Measurements from ENCODE around the gene GGT6.
"Not testable (repeated sequence)": the region's sequence is repeated elsewhere in the genome, so short reads cannot be mapped to it uniquely, and the experiment has no call there.

Gene GGT6

GRCh38 chr17:4560421-4560820 lies at the start of gene GGT6:
Gene GGT6 (minus strand): TSS chr17:4560577. CDS start chr17:4560521, 56 bp downstream.
- no peak for DNase-seq

DNA sequence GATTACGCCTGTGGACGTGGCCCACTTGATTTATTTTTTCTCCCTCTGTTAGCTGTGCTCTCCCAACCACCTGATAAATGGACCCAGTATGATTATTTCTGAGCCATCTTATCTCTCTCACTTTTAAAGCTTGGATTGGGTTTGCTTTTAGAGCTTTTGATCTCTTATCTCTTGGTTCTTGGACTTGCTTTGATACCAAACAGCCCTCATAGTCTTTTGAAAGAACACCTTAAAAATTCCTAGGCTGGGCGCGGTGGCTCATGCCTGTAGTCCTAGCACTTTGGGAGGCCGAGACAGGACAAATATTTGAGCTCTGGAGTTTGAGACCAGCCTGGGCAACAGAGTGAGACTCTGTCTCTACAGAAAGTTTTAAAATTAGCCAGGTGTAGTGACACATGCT lies 49.8 kb upstream of the GGT6 start:
- DNase-seq = no peak

DNA sequence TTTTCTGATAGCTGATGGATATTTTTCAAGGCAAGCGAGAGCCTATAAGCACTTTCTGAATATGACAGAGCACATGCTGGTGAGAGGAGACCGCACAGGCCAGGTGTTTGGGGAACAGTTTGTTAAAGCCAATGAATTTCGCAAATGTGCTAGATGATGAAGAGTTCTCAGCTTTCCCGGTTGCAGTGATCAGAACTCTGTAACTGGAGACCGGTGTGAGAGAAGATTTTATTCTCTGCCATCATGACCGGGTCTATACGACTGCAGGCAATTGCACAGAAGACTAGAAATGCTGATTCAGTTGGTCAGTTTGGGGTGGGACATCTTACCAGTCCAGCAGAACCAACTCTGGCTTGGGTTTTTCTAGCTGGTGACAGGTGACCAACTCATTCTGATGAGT lies 49.4 kb upstream of the GGT6 start:
- DNase-seq = no peak

DNA sequence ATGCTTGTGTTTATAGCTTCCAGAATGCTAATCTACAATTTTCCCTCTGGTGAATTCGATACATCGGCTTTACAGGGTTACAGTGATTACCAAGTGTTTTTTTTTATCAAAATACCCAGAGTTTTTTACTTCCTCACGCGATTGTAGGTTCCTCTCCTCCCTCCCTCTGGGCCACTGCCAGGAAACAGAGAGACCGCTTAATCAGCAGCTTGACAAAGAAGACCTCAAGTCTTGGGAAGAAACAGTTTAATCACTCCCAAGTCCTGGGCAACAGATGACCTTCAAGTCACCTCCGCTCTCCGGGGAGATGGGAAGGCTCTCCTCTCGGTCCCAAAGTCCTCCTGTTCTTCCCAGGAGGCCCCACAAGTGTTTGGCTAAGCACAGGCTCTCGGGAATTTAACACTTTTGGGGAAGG lies 47.4 kb upstream of the GGT6 start:
- peak; percentile 97 for DNase-seq

- DNase-seq = peak; percentile 75
These were observed 46.9 kb upstream of the GGT6 start for GRCh38 chr17:4607261-4607741.

DNA sequence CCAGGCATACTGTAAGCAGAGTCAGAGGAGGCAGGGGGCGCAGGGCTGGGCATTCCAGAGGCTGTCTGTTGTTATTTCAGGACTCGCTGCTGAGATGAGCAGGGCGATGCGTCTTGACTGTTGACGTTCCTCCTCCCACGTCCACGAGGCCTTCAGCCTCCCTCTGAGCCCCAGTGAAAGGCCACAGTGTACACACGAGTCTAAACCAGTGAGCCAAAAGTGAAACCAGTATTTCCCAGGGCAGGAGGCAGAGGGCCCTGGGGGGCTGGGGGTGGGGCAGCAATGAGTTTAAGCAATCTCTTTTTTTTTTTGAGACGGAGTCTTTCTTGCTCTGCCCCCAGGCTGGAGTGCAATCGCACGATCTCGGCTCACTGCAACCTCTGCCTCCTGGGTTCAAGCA lies 45.4 kb upstream of the GGT6 start:
- no peak for DNase-seq

GRCh38 chr17:4604736-4605135 lies 44.4 kb upstream of the GGT6 start:
- DNase-seq = not testable (repeated sequence)

GRCh38 chr17:4604111-4604644 lies 43.8 kb upstream of the GGT6 start:
- DNase-seq = no peak

DNA sequence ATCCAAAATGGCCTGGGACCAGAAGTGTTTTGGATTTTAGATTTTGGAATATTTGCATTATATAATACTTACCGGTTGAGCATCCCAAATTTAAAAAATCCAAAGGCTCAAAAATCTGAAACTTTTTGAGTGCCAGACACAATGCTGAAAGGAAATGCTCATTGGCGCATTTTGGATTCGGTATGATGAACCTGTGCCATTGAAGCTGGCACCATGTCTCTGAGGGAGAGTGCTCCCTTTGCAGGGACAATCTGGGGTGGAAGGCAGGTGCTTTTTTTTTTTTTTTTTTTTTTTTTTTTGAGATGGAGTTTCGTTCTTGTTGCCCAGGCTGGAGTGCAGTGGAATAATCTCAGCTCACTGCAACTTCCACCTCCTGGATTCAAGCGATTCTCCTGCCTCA lies 41.7 kb upstream of the GGT6 start:
- no peak for DNase-seq

- DNase-seq = no peak
These were observed 40.9 kb upstream of the GGT6 start for GRCh38 chr17:4601326-4601725.

DNA sequence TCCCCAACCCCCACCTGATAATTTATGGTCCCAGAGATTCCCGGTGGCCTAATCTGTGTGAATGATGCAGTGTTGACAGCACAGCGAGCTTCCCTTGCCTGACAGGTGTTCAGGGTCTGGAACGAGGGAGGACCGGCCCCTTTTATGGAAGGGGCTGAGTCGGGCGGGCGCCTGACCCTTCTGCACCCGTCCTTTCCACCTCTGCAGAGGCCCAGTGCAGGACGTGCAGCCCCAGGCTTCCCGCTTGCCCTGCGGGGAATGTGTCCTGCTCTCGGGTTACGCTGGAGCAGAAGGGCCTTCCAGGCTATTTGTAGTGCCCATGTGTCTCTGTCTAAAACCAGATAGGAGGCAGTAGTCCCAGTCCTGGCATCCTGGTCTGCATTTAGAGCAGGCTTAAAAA lies 40.2 kb upstream of the GGT6 start:
- no peak for DNase-seq

DNA sequence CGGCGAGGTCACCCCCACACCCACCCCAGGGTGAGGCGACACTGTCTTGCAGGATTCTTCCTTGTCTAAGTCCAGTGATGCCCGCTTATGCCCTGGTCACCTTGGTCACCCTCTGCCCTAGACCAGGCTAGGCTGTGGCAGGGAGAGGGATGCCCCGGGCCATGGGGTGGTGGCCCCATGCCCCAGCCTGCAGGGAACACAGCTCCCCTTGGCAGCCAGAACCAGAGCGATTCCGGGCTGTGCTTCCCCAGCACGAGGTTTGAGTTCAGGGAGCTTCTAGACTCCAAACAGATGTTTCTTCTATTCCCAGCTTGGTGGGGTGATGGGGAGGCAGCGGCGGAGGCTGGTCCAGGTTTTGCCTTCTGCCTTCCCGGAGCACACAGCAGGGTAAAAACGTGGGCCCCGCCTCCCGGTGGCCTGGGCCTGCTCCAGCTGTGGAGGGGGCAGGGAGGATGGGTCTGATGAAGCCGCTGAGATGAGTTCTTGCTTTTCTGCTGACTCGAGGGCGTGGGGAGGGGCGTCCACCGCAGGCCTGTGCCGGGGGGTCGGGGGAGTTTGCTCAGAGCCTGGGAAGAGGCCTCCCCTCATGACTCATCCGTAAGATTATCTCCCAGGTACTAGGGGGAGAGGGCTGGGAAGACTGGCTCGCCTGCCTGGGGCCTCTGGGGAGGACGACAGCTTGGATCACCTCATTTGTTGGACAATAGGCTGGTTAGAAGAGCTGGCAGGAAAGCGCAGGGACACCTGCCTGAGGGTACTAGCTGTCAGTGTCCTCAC lies 39.3 kb upstream of the GGT6 start:
- DNase-seq = no peak

DNA sequence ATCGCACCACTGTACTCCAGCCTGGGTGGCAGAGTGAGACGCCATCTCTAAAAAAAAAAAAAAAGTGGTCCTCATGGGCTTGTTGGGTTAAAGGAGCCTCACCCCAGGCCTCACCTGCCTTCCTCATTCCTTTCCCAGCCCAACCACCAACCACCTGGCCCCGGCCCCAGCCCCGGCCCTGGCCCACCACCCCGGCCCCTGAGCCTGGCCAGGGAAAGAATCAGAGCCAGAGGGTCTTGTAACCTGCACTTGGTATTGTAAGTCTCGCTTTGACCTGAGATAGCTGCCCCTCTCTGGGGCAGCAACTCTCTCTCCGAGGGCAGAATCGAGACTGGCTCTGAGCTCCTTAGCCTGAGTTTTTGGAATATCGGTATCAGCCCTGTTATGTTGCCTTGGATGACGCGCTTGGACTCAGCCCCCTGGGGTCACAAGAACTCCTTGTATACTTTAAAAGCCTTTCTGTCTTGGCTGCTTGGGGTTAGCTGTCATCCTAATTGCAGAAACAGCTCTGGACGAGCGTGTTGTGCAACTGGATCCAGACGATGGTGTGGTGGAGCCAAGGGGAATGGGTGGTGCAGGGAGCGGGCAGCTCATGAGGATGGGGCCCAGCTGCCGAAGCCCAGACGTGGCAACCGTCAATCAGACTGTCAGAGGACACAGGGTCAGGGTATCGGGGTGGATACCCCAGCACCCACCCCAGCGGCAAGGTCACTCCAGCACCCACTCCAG lies 38.6 kb upstream of the GGT6 start:
- no peak for DNase-seq

GRCh38 chr17:4597975-4598374 lies 37.6 kb upstream of the GGT6 start:
- DNase-seq = no peak

GRCh38 chr17:4596636-4597380 lies 36.4 kb upstream of the GGT6 start:
- no peak for DNase-seq

- DNase-seq = not testable (repeated sequence)
These were observed 35.4 kb upstream of the GGT6 start for GRCh38 chr17:4595685-4596342.

DNA sequence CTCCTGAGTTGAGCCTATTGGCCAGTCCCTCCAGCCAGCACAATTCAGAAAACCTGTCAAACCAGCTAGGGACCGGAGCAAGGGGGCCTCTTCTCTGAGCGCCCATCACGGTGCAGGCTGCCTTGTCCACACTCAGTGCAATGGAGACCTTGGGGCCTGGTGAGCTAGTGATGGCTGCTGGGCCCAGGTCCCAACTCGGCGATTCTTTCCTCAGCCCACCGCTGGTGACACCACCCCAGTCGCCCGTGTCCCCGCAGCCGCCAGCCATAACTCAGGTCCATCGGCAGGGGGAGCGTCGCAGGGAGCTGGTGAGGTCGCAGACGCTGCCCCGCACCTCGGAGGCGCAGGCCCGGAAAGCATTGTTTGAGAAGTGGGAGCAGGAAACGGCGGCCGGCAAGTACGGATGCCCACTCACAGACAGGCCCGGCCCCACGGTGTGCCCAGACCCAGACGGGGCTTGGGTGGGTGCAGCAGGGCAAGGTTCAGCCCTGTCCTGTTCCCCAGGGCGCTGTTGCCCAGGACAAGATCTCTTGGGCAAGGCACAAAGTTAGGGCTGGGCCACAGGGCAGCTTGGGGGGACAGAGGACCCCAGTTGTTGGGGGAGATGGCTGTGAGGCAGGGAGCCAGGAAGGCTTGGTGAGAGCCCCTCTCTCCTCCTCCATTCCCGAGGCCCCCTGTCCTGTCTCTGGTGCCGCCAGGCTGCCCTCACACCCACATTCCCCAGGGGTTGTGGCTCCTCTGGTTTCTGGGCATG lies 34.7 kb upstream of the GGT6 start:
- peak; percentile 88 for DNase-seq

DNA sequence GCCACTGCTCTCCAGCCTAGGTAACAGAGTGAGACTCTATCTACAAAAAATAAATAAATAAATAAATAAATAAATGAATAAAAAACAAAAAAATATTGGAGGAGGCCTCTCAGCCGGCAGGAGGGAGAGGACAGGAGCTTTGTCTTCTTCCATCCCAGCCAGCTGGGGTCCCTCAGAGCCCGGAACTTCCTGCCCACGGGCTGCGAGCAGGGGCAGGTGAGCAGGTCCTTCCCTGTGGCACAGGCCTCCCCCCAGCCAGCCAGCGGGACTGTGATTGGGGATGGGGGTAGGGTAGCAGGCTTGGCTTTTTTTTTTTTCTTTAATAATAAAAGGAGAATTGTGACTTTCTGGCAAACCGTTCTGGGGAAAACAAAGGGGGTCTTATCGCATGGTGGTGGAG lies 34.0 kb upstream of the GGT6 start:
- no peak for DNase-seq

- no peak for DNase-seq
These were observed 32.6 kb upstream of the GGT6 start for GRCh38 chr17:4593021-4593421.

- DNase-seq = no peak
These were observed 32.0 kb upstream of the GGT6 start for GRCh38 chr17:4592240-4593005.

DNA sequence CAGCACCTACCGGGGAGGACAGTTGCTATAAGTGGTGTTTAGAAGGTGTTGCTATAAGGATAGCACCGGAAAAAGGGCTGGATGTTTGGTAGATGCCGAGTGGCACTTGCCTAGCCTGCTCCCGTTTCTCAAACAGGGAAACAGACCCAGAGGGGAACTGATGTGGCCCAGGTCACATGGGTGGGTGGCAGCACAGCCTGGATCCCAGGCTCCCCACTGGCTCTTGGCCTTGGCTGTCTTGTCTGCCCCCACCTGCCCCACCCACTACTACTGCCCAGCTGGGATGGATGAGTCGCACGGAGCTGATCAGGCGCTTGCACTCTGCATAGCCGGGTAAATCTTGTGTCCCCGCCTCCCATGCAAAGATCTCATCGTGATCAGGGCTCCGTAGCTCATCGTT lies 31.2 kb upstream of the GGT6 start:
- no peak for DNase-seq
